KG1 (cell line): ENCODE measurements around the gene ACD.

Experiments
- DNase-seq: peaks from one replicate; lab custom pipeline; 2025; lab: John Stamatoyannopoulos, UW

ACD gene

GRCh38 chr16:67647681-67648080 is 12.4 kb downstream of the ACD start:
- DNase-seq, result no peak

DNA sequence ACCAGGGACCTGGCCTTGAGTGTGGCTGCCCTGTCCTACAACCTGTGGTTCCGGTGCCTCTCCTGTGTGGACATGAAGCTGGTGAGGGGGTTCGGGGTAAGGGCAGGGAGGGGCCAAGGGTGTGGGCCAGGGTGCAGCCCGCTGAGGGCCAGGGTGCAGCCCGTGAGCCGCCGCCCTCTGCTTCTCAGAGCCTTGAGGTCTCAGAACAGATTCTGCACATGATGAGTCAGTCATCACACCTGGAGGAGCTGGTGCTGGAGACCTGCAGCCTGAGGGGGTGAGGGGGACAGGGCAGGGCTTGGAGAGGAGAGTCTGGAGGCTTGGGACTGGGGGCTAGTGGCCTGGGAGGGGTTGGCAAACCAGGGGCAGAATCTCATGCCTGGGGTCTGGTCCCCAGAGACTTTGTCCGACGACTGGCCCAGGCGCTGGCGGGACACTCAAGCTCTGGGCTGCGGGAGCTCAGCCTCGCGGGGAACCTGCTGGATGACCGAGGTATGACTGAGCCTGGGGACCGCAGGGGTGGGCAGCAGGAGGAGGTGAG is 12.9 kb downstream of the ACD start:
- DNase-seq, result no peak

DNA sequence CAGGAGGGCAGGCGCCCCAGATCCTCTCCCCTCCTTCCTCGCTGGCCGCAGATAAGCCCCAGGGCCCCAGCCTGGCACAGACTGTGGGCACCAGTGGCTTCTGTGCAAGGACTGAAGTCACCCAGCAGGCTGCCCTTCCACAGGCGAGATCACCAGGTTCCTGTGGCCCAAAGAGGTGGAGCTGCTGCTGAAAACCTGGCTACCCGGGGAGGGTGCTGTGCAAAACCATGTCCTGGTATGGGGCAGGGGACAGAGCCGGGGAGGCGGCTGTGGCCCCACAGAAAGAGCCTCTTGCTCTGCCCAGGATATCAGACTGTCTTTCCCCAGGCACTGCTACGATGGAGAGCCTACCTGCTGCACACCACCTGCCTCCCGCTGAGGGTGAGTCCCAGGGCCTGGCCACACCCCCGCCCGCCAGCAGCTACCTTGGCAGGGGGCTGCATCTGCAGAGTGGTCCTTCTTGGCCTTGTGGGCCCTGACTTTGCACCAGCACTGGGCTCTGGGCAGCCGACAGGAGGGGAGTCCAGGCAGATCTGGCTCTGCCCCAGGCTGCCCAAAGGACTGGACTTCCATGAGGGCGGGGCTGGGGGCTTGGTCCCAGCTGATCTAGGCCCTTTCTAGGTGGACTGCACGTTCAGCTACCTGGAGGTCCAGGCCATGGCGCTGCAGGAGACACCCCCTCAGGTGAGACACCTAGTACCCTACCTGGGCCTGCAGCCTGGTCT is 14.5 kb downstream of the ACD start:
- DNase-seq, result no peak

DNA sequence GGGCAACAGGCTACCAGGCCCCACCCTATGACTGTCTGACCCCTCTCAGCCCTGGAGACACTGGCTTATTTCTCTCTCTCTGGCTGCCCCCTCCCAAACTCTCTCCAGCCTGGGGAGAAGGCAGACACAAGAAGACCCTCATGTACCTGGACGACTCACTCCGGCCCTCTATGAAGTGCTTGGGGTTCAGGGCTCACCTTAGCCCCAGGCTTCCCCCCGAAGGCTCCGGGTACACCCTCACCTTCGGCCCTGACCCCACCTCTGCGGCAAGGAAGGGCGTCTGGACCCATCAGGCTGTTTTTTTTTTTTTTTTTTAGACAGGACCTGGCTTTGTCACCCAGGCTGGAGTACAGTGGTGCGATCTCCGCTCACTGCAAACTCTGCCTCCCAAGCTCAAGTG is 16.0 kb downstream of the ACD start:
- no peak for DNase-seq

GRCh38 chr16:67641779-67642708 is 18.0 kb downstream of the ACD start:
- no peak for DNase-seq

- DNase-seq, result no peak
Observed at GRCh38 chr16:67637625-67638024, 22.4 kb downstream of the ACD start.

GRCh38 chr16:67636713-67637112 is 23.3 kb downstream of the ACD start:
- DNase-seq, result no peak

DNA sequence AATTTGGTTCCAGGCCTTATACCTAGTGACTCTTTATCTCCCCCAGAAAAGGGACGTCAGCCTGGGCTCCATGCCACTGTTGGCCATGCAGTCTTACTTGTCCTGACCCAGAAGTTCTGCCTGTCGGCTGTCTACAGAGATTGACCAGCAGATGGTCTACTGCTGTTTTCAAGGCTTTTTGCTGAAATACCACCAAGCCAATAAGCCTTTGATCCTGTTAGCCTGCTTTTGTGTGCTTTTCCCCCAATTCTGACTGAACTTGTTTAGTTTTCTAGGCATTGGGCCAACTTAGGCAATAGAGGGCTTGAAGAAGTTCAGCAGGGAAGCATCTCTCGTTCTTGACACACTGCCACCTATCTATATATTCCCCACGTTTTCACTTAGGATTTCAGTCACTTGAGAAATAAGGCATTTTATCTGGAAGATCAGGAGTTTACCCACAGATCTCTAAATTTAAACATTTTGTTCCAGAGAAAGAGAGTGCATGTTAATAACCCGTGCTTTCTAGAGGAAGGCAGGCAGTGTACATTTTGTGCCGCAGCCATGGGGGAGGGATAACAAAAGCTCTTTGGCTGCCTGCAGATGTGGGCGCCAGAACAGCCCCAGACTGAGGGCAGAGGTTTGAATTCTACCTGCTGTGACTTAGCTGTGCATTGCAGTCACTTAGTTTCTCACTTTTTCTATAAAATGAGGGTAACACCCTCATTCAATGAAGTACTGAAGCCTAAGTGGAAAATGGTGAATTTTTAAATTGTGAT is 27.5 kb downstream of the ACD start:
- no peak for DNase-seq

GRCh38 chr16:67628216-67628615 is 31.8 kb downstream of the ACD start:
- DNase-seq, result no peak

- DNase-seq, result no peak
Observed at GRCh38 chr16:67613808-67614207, 46.3 kb downstream of the ACD start.

DNA sequence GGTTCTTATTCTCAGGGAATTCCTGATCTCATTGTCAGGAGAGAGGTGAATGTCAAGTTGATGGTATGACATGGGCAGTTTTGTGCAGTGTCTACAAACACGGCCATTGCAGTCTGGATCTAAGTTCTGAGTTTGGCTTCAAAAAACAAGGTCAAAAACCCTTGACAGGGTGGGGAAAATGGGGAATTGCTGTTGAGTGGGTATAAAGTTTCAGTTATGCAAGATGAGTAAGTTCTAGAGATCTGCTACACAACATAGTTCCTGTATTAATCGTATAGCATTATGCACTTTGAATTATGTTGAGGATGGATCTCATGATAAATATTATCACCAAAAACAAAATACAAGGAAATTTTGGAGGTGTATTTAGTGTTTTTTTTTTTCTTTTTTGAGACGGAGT is 51.7 kb downstream of the ACD start:
- DNase-seq, result no peak
